NCI-H1417 treated with DMSO at 0.1 percent for 48 hours (cell line): Measurements from ENCODE around the gene LZTS3.
A peak's percentile ranks its signal among the peaks of the same experiment; 100 is the strongest.
"Not testable (repeated sequence)": the region's sequence is repeated elsewhere in the genome, so short reads cannot be mapped to it uniquely, and the experiment has no call there.

ENCODE experiments used
- DNase-seq: peaks from one replicate; lab custom pipeline; 2025; lab: John Stamatoyannopoulos, UW

Gene LZTS3

GRCh38 chr20:3172933-3173609 lies at the start of gene LZTS3:
Gene LZTS3, minus strand, starts transcription at chr20:3173549. Its CDS starts 6,386 bp downstream, at chr20:3167163.
- no peak for DNase-seq

GRCh38 chr20:3221398-3222226 lies 48.3 kb upstream of the LZTS3 start:
- DNase-seq = no peak

GRCh38 chr20:3218307-3218988 lies 45.1 kb upstream of the LZTS3 start:
- DNase-seq = no peak

- not testable (repeated sequence) for DNase-seq
Measured at GRCh38 chr20:3215359-3215917, 42.1 kb upstream of the LZTS3 start.

- DNase-seq = no peak
Measured at GRCh38 chr20:3213226-3213625, 39.9 kb upstream of the LZTS3 start.

GRCh38 chr20:3210346-3210745 lies 37.0 kb upstream of the LZTS3 start:
- DNase-seq = no peak

GRCh38 chr20:3209946-3210317 lies 36.6 kb upstream of the LZTS3 start:
- no peak for DNase-seq

GRCh38 chr20:3209257-3209945 lies 36.1 kb upstream of the LZTS3 start, which contains the start of gene ITPA:
Gene ITPA, plus strand, starts transcription at chr20:3209498. Its CDS starts 54 bp downstream, at chr20:3209552.
- no peak for DNase-seq

- no peak for DNase-seq
Measured at GRCh38 chr20:3208786-3209256, 35.5 kb upstream of the LZTS3 start.

- DNase-seq = peak; percentile 81
Measured at GRCh38 chr20:3204124-3204794, 30.9 kb upstream of the LZTS3 start, which contains the start of gene DDRGK1. Gene DDRGK1, minus strand, starts transcription at chr20:3204682. Its CDS starts 55 bp downstream, at chr20:3204627.

GRCh38 chr20:3203315-3204123 lies 30.2 kb upstream of the LZTS3 start:
- DNase-seq = peak; percentile 52

GRCh38 chr20:3202965-3203314 lies 29.6 kb upstream of the LZTS3 start:
- DNase-seq = no peak

GRCh38 chr20:3199976-3200755 lies 26.8 kb upstream of the LZTS3 start:
- DNase-seq = no peak

- DNase-seq = no peak
Measured at GRCh38 chr20:3199206-3199605, 25.9 kb upstream of the LZTS3 start.

GRCh38 chr20:3195590-3196237 lies 22.4 kb upstream of the LZTS3 start:
- no peak for DNase-seq

- no peak for DNase-seq
Measured at GRCh38 chr20:3194617-3195280, 21.4 kb upstream of the LZTS3 start.

- no peak for DNase-seq
Measured at GRCh38 chr20:3193806-3194616, 20.7 kb upstream of the LZTS3 start.
